ENCODE results near the gene RPS6KA2.

RPS6KA2 gene

DNA sequence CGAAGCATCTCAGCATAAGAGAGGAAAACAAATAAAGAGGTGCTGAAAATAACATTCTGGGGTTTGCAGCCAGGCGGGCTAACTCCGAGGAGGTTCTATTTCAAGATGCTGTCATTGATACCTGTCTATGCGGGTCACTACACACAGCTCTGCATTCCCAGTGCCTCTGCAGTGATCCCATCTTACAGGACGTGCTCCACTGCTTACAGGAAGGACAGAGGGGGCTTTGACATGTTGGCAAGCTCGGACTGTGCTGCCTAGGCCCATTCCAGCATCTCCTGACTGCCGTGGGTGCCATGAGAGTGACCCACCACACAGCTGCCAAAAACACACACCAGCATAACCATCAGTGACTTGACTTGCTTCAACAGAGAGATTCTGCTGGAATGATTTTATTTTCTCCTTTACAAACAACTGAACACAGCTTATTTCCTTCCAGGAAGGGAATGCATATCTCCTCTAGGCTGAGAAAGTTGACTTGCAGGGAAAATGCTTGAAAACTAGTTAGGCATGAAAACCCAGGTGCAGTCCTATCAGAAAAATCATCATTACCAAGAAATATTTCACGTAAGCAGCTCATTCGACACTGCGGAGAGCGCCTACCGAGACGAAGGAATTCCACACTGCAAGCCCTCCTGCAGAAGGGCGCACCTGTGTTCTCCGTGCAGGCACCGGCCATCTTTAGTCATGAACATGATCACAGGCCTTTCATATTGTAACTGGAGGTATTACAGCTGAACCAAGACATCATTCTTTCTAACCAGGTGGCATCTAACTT, 103.1 kb downstream of the RPS6KA2 start:
- CTCF ChIA-PET = interaction anchor here (0.6 to 0.9 kb wide), 2 partner anchors 8 to 1045 kb away, joined by 3 read pairs; no protein-coding TSS in a partner anchor

DNA sequence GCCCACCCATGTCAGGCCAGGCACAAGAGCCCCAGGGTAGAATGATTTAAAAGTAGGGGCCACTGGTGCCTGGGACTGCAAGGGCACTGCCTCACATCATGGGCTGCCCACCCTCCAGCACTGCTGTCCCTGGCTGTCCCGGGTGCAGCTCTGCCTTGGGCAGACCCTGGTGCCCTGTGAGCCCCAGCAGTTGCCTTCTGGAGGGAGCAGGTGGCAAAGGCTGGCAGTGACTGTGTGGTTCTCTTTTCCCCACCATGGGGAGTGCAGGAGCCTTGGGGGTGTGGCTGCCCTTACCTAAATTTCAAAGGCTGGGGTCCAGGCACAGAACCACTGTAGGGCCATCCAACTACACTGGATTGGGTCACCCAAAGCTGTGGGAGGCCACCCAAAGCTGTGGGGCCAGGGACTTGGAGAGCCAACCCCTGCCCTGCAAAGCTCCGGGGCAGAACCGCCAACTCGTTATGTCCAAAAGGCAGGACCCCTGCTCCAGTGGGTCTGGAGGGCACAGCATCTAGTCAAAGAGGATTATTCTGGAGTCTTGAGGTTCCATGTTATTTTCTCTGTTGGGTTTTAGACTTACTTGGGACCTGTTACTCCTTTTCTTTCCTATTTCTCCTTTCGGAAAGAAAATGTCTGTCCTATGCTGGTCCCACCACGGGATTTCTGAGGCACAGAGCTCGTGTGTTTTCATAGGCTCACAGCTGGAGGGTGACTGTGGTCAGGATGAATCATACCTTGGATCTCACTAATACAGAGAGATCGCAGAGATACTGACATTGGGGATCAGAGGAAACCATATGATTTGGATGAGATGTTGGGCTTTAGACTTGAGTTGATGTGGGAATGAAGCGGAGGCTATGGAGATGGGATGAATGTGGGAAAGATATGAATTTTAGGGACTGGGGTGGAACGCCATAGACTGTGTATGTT, 105.9 kb downstream of the RPS6KA2 start:
- DNase-seq (ENCODE audit: low spot score) = no peak
- ChIA-PET CTCF (no interaction called here), POLR2A (ENCODE audit: low non-redundant PET) (no interaction called here)
- no peak overlapping the region for H3K27ac ChIP-seq
- TF ChIP-seq, protein P1, sequence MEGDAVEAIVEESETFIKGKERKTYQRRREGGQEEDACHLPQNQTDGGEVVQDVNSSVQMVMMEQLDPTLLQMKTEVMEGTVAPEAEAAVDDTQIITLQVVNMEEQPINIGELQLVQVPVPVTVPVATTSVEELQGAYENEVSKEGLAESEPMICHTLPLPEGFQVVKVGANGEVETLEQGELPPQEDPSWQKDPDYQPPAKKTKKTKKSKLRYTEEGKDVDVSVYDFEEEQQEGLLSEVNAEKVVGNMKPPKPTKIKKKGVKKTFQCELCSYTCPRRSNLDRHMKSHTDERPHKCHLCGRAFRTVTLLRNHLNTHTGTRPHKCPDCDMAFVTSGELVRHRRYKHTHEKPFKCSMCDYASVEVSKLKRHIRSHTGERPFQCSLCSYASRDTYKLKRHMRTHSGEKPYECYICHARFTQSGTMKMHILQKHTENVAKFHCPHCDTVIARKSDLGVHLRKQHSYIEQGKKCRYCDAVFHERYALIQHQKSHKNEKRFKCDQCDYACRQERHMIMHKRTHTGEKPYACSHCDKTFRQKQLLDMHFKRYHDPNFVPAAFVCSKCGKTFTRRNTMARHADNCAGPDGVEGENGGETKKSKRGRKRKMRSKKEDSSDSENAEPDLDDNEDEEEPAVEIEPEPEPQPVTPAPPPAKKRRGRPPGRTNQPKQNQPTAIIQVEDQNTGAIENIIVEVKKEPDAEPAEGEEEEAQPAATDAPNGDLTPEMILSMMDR (conservative IDR thresholded peaks at IDR 0.05; ENCODE audit: low read depth) = no peak

More for the DNA sequence above, 103.1 kb downstream of the RPS6KA2 start:
- DNase-seq (ENCODE audit: low spot score) = no peak
- TF ChIP-seq, protein P1 (conservative IDR thresholded peaks at IDR 0.05; ENCODE audit: low read depth) = no peak
- no peak overlapping the region for H3K27ac ChIP-seq
- POLR2A ChIA-PET (ENCODE audit: low non-redundant PET) = interaction anchor here (0.7 kb wide), 1 partner anchor 246 kb away, joined by 3 read pairs; no protein-coding TSS in a partner anchor

DNA sequence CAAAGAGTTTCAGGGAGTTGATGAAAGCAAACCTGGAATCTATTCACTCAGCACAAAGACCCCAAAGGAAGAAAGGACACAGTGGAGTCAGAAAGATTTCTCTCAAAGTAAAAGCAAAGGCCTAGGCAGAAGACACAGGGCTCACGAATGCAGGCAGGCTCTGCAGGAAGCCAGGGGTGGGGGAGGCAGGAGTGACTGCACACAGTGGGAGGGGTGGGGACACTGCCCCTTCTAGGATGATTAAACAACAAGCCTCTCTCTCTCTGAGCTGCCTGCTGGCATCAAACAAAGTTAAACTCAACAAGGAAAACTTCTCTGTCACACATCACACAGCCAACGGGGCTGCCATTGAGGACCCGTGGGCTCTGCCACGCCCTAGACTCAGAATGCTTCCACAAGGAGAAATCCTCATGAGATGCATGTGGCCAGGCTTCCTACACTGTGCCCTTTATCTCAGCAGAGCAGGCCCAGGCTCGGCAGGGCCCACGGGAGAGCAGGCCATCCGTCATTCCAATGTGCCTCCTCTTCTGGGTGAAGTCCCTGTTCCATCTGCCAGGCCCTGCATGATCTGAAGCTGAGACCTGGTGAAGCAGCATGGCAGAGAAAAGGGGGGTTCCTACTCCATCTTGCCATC, 110.7 kb downstream of the RPS6KA2 start:
- H3K27ac ChIP-seq = peak overlapping the region; percentile 33
- CTCF ChIA-PET = interaction anchor here (1.4 kb wide), 1 partner anchor 8 kb away, joined by 3 read pairs; no protein-coding TSS in a partner anchor
- TF ChIP-seq, protein P1 (conservative IDR thresholded peaks at IDR 0.05; ENCODE audit: low read depth) = no peak
- DNase-seq (ENCODE audit: low spot score) = no peak
- POLR2A ChIA-PET (ENCODE audit: low non-redundant PET) = no interaction called here

DNA sequence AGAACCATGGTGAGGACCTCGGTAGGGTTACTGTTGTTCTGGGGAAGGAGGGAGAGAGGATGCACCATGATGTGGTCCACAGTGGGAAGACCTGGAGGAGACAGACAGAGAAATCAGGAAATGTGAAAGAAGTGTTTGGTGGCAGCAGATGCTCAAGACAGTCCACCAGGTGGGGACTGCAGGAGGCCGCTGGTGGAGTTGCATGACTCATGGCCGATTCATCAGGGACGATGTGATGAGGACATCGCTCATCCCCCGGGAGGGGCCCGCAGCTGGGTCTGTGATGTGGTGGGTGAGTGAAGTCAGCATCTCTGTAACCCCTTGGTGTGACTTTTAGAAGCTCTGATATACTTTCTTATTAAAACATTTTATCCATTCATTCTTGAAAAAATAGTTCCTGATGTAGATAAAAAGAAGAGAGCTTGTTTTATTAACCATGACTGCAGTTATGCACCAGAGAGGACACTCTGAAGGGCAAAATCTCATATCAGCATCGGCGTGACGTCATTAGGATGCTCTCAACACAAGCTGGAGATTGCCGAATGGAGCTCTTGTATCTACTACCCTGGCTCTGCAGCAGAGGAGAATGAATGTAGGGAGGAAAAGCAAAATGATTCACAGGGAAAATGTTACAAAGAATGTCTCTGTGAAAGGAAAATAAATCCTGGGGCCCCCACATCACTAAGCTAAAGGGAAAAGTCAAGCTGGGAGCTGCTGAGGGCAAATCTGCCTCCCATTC, 111.8 kb downstream of the RPS6KA2 start:
- H3K27ac ChIP-seq = peak overlapping the region; percentile 42
- TF ChIP-seq, protein P1 (conservative IDR thresholded peaks at IDR 0.05; ENCODE audit: low read depth) = peak; percentile 44
- DNase-seq (ENCODE audit: low spot score) = peak; percentile 96
- POLR2A ChIA-PET (ENCODE audit: low non-redundant PET) = no interaction called here
- CTCF ChIA-PET = interaction anchor here (0.6 to 1.4 kb wide), 5 partner anchors 9 to 58 kb away, joined by 3 to 4 read pairs (median 3); no protein-coding TSS in a partner anchor

DNA sequence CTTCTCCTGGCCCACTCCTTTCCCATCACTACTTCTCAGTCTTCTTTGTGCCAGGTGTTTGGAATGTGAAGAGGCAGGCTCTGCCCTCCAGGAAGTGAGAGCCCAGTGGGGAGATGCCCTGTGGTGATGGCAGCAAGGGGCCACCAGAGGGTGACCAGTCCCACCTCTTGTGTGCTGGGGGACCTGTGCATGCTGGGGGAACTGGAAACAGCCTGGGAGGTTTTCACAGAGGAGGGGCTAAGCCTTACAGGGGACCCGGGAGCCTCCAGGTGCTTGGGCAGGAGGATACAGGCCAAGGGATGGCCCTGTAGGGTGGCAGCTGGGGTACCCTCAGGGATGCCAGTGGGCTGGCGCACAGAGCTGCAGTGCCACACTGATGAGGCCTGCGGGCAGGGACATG, 112.9 kb downstream of the RPS6KA2 start:
- DNase-seq (ENCODE audit: low spot score) = no peak
- ChIA-PET POLR2A (ENCODE audit: low non-redundant PET) (no interaction called here), CTCF (interaction anchor here (0.6 kb wide), 1 partner anchor 679 kb away, joined by 3 read pairs; no protein-coding TSS in a partner anchor)
- TF ChIP-seq, protein P1 (conservative IDR thresholded peaks at IDR 0.05; ENCODE audit: low read depth) = no peak
- peak overlapping the region; percentile 42 for H3K27ac ChIP-seq

Measured in RWPE1 (cell line).